Prostate gland (tissue), 2 donors: ENCODE measurements around the gene DNAAF5. TPM values are rescaled to one million over a fixed set of nuclear protein-coding genes. Genes with fewer than 3 reads are reported as not detected.
A peak's percentile ranks its signal among the peaks of the same experiment; 100 is the strongest.

Experiments used
- DNase-seq: peaks from one replicate; pipeline ENCODE4 v3.0.0-alpha.2; 2019; ENCODE audit warnings: low spot score
- H3K27ac ChIP-seq, 2 donors: fragments of 200-600 bp; sonication (generic); 2 replicates each; pipeline ENCODE4 v1.5.1; 2017 to 2019
- H3K27me3 ChIP-seq: fragments of 200-600 bp; sonication (generic); replicated peaks from 2 replicates; pipeline ENCODE4 v1.5.1; 2019; ENCODE audit not compliant: insufficient read depth
- H3K36me3 ChIP-seq, 2 donors: fragments of 200-600 bp; sonication (generic); 1 replicate in 1 of 2; 2 replicates in 1 of 2; pipeline versions ENCODE4 v1.5.1 to v1.8.1; 2017 to 2019
- H3K4me1 ChIP-seq: fragments of 200-600 bp; sonication (generic); replicated peaks from 2 replicates; pipeline ENCODE4 v1.5.1; 2019
- H3K4me3 ChIP-seq, 2 donors: fragments of 200-600 bp; sonication (generic); 2 replicates each; pipeline ENCODE4 v1.5.1; 2017 to 2019
- H3K9me3 ChIP-seq: fragments of 200-600 bp; sonication (generic); 2 replicates; pipeline ENCODE4 v1.5.1; 2017
- CTCF ChIP-seq, 4 experiments: fragments of 200-600 bp in 2 of 4; fragments of 450-650 bp in 2 of 4; sonication (generic) in 2 of 4; IDR thresholded peaks; 1 replicate in 3 of 4; 2 replicates in 1 of 4; pipeline ENCODE4 v1.5.1; 2016 to 2019; ENCODE audit warnings: antibody characterized with exemption in 4 of 4, mild to moderate bottlenecking in 2 of 4, moderate library complexity in 2 of 4
- POLR2A ChIP-seq: fragments of 450-650 bp; IDR thresholded peaks from one replicate; pipeline ENCODE4 v1.6.1; 2016; ENCODE audit warnings: antibody characterized with exemption, mild to moderate bottlenecking
- POLR2AphosphoS5 ChIP-seq: sonication (generic); formaldehyde crosslinking; IDR thresholded peaks from one replicate; pipeline ENCODE4 v1.6.1; 2017; ENCODE audit warnings: antibody characterized with exemption
- WGBS: methylation state at CpG from one replicate; pipeline ENCODE4 v1.1.5; 2018; 5-methylcytosine and 5-hydroxymethylcytosine counted together
- intact Hi-C: fragments of 100-400 bp; cut with DNase I; formaldehyde crosslinking; loops from one replicate; pipeline ENCODE4 v1.14.2; 2022
- total RNA-seq, 2 donors: library from RNA; depleted of rRNA; stranded (reverse); fragments of >200 nt; gene quantifications; one replicate each; pipeline ENCODE4 v1.1.0, GENCODE V29; 2016

DNAAF5 gene
- total RNA-seq, 2 donors from 2014 or later: 30.8 to 52.0 TPM

GRCh38 chr7:690478-691360, 35.8 kb upstream of the DNAAF5 start:
- no peaks in the 10 kb centered on the region for H3K4me1 ChIP-seq
- 94% methylated on average over 27 of the region's 27 CpGs for WGBS
- no peak for DNase-seq
- intact Hi-C loops: no loop called here
- H3K27me3 ChIP-seq: no peaks in the 10 kb centered on the region
- no peak overlapping the region for H3K4me3 ChIP-seq
- no peaks in the 10 kb centered on the region for H3K9me3 ChIP-seq
- no peak for TF ChIP-seq POLR2A
- peak; percentile 22 for TF ChIP-seq POLR2AphosphoS5
- TF ChIP-seq CTCF (IDR thresholded peaks at IDR 0.05): no peak
- no peaks in the 10 kb centered on the region for H3K36me3 ChIP-seq
- H3K27ac ChIP-seq: peak overlapping the region in 1 of 2 donors; percentile 46

GRCh38 chr7:691361-692045, 35.0 kb upstream of the DNAAF5 start:
- DNase-seq: no peak

GRCh38 chr7:693280-693679, 33.2 kb upstream of the DNAAF5 start:
- Histone ChIP-seq H3K27ac (no peak overlapping the region), H3K27me3 (no peaks in the 10 kb centered on the region), H3K4me3 (no peak overlapping the region), H3K9me3 (no peaks in the 10 kb centered on the region), H3K36me3 (no peaks in the 10 kb centered on the region), H3K4me1 (no peaks in the 10 kb centered on the region)
- TF ChIP-seq CTCF (IDR thresholded peaks at IDR 0.05) (no peak), POLR2AphosphoS5 (no peak), POLR2A (no peak)
- intact Hi-C loops: no loop called here
- 96% methylated on average over 22 of the region's 22 CpGs for WGBS
- DNase-seq: no peak

More at GRCh38 chr7:691361-692045, 35.0 kb upstream of the DNAAF5 start:
- Histone ChIP-seq H3K4me3 (no peak overlapping the region), H3K4me1 (no peaks in the 10 kb centered on the region), H3K36me3 (no peaks in the 10 kb centered on the region), H3K27ac (peak overlapping the region in 1 of 2 donors; percentile 46), H3K27me3 (no peaks in the 10 kb centered on the region), H3K9me3 (no peaks in the 10 kb centered on the region)
- intact Hi-C loops: no loop called here
- TF ChIP-seq POLR2A: no peak
- TF ChIP-seq POLR2AphosphoS5: no peak
- no peak for TF ChIP-seq CTCF (IDR thresholded peaks at IDR 0.05)
- 94% methylated on average over 24 of the region's 25 CpGs for WGBS

GRCh38 chr7:696426-696811, 30.1 kb upstream of the DNAAF5 start:
- intact Hi-C loops: no loop called here
- H3K4me3 ChIP-seq: no peak overlapping the region
- H3K36me3 ChIP-seq: no peaks in the 10 kb centered on the region
- TF ChIP-seq POLR2AphosphoS5: no peak
- no peak for TF ChIP-seq POLR2A
- no peak for TF ChIP-seq CTCF (IDR thresholded peaks at IDR 0.05)
- 82% methylated on average over 9 of the region's 9 CpGs for WGBS
- no peaks in the 10 kb centered on the region for H3K27me3 ChIP-seq
- DNase-seq: no peak
- H3K9me3 ChIP-seq: no peaks in the 10 kb centered on the region
- no peaks in the 10 kb centered on the region for H3K4me1 ChIP-seq
- H3K27ac ChIP-seq: no peak overlapping the region
